Fibroblast of peridontal ligament (primary cell): ENCODE data around the gene NPAT.
"Not testable (repeated sequence)": the region's sequence is repeated elsewhere in the genome, so short reads cannot be mapped to it uniquely, and the experiment has no call there.

Source experiments
- DNase-seq: peaks from one replicate; pipeline ENCODE4 v3.0.0-alpha.2; 2010; ENCODE audit errors: extremely low read depth

The NPAT gene

DNA sequence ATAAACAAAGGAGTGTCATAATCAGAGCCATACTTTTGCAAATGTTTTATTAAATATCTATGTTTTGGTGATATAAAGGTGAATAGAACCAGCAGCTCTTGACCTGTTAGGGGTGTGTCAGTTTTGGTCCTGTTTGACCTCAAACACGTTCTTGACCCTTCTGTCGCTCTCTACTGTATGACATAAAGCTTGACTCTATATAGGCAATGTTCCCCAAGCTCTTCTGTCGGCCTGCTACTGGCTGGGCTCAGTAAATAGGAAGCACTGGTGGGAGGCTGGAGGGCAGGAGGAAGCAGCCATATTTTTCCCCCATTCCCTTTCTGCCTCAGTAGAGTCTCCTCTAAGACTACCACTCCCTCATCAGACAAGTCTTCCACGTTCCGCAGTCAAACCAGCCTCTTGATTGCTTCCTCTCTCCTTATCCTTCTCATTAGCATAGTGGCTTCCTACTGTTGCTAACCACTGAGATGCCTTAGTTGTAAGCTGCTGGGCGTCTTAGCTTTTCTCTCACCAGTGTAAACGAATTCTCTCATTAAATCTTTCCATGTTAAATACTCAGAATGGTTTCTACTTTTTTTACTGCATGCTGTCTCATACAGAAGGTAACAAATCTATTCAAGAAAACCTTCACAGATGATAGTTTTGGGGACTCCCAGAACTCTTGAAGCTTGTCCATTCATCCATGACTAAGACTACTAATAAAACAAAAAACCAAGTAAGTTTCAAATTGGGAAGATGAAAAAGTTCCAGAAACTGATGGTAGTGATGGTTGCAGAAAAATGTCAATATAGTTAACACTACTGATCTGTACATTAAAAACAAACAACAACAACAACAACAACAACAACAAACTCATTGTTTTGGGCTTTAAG, 3.3 kb downstream of the NPAT start:
- no peak for DNase-seq

DNA sequence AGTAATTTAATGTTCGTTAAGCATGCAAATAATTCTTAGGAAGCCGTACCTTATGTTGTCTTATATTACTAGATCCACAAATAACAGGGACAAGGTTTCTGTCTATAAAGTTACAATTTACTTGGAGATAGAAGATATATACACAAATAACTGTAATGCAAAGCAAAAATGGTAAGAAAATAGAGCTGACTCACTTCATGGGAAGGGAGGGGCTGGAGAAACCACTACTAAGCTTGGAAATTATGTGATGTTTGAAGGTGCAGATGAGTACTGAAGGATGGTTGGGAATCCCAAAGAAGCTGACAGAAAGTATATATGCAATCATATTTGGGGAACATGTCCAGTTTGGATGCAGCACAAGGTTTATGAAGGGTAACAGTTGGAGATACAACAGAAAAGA, 4.0 kb downstream of the NPAT start:
- DNase-seq: peak; percentile 23

DNA sequence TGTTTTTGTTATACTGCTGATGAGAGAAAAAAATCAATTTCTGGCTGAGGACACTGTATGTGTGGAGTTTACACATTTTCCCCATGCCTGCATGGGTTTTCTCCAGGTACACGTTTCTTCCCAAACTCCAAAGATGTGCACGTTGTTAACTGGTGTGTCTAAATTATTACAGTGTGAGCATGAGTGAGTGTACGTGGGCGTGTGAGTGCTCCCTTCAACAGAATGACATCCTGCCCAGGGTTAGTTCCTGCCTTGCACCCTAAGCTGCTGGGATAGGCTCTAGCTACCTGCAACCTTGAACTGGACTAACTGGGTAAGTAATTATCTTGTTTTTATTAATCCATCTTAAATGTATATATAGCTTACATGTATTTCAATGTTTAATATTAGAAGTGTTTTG, 5.5 kb downstream of the NPAT start:
- DNase-seq: no peak

DNA sequence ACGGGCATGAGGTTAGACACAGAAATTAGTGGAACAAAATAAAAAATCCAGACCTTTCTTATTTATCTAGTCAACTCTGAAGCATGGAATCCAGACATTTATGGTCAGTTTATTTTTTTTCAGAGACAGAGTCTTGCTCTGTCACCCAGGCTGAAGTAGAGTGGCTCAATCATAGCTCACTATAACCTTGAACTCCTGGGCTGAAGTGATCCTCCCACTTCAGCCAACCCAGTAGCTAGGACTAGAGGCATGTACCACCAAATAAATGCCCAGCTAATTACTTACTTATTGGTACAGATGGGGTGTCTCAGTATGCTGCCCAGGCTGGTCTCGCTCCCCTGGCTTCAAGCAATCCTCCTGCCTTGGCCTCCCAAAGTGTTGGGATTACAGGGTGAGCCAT, 8.7 kb downstream of the NPAT start:
- DNase-seq: no peak

DNA sequence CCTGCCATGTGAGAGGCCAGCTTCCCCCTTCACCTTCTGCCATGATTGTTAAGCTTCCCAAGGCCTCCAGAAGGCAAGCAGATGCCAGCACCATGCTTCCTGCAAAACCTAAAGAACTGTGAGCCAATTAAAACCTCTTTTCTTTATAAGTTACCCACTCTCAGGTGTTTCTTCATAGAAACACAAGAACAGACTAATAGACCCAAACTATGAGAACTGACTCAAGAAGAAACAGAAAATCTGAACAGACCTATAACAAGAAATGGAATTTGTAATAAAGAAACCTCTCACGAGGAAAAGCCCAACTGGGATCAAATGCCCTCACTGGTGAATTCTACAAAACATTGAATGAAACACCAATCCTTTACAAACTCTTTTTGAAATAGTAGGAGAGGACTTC, 12.0 kb downstream of the NPAT start:
- no peak for DNase-seq

DNA sequence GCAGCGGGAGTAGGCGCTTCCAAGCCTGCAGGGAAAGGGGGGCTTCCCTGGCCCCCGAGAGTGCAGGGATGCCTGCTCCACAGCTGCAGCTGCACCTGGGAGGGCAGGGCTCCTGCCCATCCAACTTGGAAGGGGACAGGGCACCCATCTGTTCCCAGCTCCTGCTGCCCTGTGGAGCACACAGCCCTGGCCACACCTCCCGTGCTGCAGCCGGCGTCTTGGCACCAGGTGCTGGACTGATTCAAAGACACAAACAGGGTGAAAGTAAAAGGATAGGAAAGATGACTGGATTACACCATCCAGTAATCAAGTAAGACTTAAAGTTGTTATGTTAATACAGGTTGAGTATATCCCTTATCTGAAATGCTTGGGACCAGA, 14.8 kb downstream of the NPAT start:
- DNase-seq: no peak

DNA sequence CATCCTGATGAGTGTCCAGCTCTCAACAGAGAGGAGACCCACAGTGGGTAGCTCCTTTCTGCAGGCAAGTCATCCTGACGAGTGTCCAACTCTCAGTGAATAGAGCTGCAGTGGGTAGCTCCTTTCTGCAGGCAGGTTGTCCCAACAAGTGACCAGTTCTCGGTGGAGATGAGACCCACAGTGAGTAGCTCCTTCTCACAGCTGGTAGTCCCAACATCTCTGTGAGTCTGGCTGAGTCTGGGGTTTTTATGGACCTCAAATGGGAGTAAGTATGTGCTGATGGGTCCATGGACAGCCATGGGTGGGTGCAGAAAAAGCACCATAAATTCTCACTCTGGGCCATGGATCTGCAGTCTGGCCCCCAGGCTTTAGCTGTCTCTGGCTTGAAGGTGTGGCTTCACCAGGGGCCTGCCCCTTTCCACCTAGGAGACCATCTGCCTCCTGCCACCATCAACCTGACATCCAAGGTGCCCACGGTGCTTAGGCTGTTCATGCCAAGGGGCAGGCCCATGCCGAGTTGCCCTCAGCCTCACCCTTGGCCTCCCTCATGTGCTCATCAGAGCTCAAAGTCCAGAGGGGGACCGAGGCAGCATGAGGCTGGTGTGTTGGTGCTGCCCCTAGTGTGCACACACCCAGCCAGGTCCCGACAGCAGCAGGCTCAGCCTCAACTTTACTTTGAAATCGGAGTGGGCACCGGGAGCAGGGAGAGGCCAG, 15.3 kb downstream of the NPAT start:
- no peak for DNase-seq

DNA sequence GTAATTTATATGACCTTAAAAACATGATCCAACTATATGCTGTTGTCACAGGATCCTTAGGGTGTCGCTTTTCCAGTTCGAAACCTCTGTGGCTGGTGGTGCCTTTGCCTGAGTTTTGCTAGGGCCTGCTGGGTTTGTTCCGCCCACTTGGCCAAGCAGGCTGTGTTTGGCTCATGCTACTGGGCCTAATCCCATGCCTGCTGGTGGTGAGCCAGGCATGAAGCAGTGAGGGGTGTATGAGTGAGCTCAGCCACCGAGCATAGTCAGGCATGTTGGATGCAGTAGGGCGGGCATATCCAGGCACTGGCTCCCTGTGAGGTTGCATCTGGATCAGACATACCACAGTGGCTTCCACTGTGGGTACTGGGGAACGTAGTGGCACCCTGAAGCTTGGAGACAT, 16.3 kb downstream of the NPAT start:
- no peak for DNase-seq

DNA sequence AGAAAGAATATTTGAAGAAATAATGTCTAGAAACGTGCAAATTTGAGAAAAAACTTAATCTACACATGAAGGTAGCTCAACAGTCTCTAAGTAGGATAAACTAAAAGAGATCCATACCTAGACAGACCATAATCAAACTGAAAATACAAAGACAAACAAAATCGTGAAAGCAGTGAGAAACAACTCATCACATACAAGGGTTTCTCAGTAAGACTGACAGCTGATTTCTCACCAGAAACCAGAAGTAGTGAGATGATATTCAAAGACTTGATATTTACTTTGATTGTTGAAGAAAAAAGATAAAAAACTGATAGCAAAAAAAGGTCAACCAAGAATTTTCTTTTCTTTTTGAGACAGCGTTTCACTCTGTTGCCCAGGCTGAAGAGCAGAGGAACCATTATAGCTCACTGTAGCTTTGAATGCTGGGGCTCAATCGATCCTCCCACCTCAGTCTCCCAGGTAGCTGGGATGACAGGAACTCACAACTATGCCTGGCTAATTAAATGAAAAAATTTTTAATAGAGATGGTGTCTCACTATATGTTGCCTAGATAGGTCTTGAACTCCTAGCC, 17.4 kb downstream of the NPAT start:
- DNase-seq: no peak

DNA sequence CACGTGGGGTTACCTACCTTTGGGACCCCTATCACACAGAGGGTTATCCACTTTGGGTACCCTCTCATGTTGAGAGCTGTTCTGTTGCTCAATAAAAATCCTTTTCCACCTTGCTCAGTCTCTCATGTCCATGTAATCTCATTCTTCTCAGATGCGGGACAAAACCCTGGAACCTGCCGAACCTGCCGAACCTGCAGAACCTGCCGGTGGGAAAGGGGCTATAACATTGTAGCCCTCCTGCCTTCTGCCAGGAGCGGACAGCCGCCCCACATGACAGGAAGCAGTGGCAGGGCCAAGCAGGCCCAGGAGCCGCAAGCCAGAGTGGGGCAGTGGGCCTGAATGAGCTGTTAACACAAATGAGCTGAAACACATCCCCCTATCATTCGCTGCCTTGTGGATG, 18.1 kb downstream of the NPAT start:
- no peak for DNase-seq

DNA sequence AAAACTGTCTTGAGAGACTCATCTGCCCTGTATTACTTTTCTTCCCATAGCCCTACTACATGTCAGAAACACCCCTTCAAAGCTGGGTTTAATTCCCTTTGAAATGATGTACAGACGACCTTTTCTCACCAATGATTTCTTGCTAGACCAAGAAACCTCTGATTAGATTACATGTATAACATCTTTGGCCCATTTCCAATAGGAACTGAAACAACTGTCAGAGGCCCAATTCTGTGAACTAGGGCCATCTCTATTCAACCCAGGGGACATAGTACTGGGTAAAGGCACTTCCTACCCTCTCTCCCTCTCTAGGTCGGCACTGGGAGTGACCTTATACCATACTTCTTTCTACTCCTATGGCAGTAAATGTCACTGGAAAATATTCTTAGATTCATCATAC, 19.4 kb downstream of the NPAT start:
- DNase-seq: no peak

DNA sequence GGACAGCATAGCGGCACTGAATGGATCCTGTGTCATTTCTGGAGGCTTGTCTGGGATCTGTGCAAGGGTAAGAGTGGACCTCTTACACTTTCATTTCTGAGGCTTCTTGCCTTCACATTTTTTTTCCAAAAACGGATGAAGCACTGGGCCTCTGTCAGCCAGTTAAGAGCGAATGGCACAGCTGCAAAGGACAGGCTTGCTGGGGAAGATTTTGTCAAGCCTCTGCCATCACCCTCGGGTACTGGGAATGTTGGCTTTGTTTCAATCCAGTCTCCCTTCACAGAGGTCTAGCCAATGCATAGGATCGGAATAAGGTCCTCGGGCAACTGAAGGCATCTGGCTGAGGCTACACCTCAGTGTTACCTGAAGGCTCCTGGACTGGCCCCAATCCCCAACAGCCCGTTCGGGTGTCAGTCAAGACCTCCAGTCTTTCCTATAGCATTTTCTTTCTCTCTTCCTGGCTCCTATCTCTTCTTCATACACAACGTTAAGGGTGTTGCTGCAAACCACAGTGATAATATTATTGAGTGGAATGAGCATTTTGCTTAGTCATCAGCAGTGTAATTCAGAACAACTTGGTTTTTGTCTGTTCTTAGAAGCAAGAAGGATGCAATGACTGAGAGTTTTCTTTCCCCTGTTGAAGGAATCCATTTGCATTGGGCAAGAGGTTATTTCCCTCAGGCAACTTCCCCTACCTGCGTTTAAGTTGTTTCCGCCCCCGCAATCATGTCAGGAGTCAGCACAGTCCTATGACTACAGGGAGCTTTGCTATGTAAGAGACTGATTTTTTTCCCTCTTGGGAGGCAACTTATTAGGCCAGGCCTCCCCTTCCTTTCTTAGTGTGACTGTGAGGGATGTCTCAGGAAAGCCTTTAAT, 22.8 kb downstream of the NPAT start:
- DNase-seq: peak; percentile 70

DNA sequence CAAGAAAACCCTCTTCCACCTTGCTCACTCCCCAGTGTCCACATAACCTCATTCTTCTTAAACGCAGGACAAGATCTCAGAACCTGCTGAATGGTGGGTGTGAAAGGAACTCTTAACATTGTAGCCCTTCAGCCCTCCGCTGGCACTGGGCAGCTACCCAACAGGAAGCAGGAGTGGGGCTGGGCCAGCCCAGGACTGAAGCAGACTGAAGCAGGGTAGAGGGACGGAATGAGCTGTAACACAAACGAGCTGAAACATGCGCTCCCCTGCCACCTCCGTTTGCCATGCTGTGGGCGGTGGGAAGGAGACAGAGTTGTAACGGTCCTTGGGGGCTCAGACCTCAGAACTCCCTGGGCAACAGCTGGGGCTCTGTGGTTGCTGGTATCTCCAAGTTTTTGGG, 23.6 kb downstream of the NPAT start:
- DNase-seq: no peak

DNA sequence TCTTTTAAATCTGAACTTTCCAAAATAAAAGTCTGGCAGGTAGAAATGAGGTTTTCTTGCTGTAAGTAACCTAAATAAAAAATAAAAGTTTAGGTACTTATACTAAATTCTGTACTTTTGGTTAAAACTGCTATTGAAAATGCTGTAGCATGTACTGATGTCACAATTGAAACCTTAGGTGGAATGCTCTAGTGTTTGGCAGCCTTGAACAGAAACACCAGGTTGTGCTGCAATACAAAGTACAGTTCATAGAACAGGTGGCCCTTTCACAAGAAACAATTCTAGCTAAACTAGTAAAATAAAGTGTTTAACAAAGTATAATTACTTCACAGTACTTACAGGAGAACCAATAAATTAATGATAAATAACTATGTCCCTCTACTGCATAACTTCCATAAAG, 25.1 kb downstream of the NPAT start:
- DNase-seq: no peak

DNA sequence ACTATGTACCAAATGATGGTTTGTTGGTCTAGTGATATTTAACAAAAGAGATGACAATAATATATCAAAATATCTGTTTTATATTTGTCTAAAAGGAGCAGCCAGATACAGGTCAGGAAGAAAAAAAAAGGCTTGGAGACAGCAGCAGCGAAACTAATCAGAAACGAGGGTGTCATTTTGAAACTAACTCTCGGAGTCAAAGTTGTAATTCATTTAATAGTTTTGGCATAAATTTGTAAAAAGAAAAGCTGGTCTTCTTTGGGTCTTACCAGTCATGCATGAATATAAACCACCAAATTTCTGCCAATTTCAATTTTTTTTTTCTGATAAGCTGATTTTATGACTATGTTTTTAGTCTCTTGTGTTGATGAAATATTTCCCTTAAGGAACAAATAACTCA, 25.5 kb downstream of the NPAT start:
- no peak for DNase-seq

DNA sequence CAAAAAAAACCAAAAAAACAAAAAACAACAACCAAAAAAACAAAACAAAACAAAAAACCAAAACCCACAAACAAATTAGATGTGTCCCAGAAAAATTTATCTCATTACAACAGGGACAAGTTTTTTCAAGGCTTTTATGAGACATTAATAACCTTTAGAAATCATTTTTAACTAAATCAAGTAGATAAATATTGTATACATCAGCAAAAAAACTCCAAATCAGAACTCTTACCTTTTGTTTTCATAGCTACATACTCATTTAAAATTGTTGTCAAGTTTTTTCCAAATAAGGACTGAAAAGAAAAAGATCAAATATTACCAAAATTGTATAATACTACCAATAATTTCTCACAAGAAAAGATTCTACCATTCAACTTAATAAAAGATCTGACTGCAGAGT, 28.7 kb downstream of the NPAT start:
- no peak for DNase-seq

DNA sequence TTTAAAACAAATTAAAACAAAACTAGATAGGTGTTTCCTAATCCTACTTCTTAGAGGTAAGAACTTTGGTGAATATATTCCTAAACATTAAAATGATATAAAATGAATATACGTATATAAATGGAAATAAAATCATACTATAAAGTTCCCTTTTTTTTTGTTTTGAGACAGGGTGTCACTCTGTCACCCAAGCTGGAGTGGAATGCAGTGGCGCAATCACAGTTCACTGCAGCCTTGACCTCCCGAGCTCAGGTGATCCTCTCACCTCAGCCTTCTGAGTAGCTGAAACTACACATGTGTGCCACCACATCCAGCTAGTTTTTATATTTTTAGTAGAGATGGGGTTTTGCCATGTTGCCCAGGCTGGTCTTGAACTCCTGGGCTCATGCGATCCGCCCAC, 44.9 kb downstream of the NPAT start:
- DNase-seq: no peak

DNA sequence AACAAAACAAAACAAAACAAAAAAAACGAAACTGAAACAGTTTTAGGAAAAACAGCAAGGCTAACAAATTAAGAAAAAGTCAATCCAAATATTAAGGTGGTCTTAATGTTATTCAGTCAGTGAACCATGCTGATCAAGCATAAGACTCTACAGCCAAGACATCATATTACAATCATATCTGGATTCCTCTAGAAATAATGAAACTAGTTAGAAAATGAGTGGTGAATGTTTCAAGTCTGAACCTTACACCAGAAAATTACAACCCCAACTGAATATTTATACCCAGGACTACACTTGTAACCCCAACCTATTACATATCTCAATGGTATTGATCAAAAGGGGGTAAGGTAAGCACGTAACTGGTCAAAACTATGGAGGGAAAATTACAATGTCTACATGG, 52.3 kb downstream of the NPAT start:
- DNase-seq: peak; percentile 10

DNA sequence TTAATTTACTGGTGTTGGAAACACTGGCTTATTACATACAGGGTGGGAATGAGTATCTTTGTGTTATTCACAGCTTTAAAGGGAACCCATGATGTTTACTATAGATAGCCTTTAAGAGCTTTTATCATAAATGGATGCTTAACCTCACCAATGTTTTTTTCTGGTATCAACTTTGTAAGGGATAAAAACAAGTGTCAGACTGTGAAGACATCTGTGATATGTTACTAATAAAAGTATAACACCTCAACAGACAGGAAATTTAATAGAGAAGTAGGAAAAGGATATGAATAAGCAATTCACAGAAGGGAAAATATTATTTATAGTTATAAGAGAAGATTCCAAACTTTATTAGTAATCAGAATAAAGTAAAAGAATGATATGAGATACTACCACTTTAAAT, 54.8 kb downstream of the NPAT start:
- no peak for DNase-seq

DNA sequence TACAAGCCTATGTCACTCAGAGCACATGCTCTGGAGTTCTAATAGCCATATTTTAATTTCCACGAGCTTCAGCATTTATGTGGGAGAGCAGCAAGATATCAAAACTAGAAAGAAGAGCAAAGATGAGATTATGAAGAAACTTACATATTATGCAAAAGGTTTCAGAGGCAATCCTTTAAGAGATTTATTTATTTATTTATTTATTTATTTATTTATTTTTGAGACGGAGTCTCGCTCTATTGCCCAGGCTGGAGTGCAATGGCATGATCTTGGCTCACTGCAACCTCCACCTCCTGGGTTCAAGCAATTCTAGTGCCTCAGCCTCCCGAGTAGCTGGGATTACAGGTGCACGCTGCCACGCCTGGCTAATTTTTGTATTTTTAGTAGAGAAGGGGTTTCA, 59.6 kb downstream of the NPAT start:
- DNase-seq: not testable (repeated sequence)

DNA sequence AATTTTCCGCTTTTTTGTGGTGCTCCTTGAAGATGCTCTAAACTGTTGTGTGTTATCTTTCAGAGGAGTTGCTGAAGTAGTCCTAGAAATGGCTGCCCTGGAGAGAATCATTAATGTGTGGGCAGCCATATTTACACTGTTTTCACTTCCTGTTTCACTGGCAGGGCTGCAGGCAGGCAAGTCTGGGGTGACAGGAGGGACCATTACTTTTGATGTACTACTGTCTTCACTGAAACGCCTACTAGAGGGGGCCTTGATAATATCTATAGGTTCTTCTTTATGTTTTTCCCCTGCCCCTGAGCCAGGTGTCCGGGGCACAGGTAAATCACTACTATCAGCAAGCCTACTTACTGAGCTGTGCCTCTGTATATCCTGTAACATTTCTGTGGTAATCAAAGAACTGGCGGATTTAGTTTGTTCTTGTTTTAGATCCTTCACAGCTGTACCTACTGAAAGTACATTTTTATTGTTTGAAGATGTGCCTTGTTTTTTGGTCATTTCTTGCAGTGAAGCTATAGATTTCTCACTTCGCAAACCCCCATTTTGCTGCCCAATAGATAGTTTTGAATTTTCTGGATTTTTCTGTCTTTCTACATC, 61.4 kb downstream of the NPAT start:
- no peak for DNase-seq

DNA sequence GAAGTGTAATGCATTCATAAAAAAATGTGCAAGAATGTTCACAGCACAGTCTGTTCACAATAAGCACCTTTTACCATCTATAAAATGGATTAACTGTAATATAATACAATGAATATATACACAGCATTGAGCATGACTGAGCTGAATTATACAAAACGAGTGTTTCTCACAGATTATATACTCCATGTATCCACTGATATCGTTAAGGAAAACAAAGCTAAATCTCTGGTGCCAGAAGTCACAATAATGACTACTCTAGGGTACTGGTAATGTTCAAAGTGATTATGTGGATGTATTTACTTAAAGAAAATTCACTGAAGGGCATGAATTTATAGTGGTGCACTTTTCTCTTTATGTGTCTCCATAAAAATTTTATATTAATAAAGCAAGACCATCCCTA, 67.8 kb downstream of the NPAT start:
- no peak for DNase-seq
